HepG2 (cell line): ENCODE data around the gene SH2D3A. TPM values are rescaled to one million over a fixed set of nuclear protein-coding genes. Genes with fewer than 3 reads are reported as not detected.

Experiments
- CBX2 ChIP-seq, 2 experiments: fragments of 200-600 bp in 1 of 2; sonication (generic); formaldehyde crosslinking in 1 of 2; IDR thresholded peaks; 2 replicates each; pipeline versions ENCODE4 v1.7.0 to v1.8.1; 2018 to 2022; ENCODE audit warnings: low read depth in 2 of 2, low read length in 1 of 2, mild to moderate bottlenecking in 1 of 2, missing genetic modification reagents in 1 of 2
- HNRNPLL ChIP-seq: fragments of 200-400 bp; formaldehyde crosslinking; IDR thresholded peaks from 2 replicates; pipeline ENCODE4 v1.6.1; 2017; ENCODE audit warnings: mild to moderate bottlenecking, low read depth, low read length; ENCODE audit not compliant: poor library complexity, severe bottlenecking
- NR2C2 ChIP-seq: sonication (generic); formaldehyde crosslinking; IDR thresholded peaks from 2 replicates; pipeline ENCODE4 v1.4.0; 2020; ENCODE audit warnings: missing genetic modification reagents, mild to moderate bottlenecking, moderate library complexity, borderline replicate concordance
- PCBP1 ChIP-seq: fragments of 200-400 bp; formaldehyde crosslinking; IDR thresholded peaks from 2 replicates; pipeline ENCODE4 v1.6.1; 2017; ENCODE audit warnings: mild to moderate bottlenecking, low read depth, low read length, borderline replicate concordance
- RFX5 ChIP-seq: IDR thresholded peaks from 2 replicates; pipeline ENCODE4 v1.6.1; 2011; ENCODE audit warnings: low read depth, low read length, improper control_type of control experiment
- SUZ12 ChIP-seq: fragments of 150-350 bp; IDR thresholded peaks from 2 replicates; pipeline ENCODE4 v1.6.1; 2014; ENCODE audit warnings: low read depth, low read length
- TAF15 ChIP-seq: fragments of 200-400 bp; formaldehyde crosslinking; IDR thresholded peaks from one replicate; pipeline ENCODE4 v1.6.1; 2018; ENCODE audit warnings: mild to moderate bottlenecking, low read depth, low read length; ENCODE audit not compliant: poor library complexity, severe bottlenecking
- TOPORS ChIP-seq: sonication (generic); formaldehyde crosslinking; IDR thresholded peaks from 2 replicates; pipeline ENCODE4 v1.8.0; 2023; ENCODE audit warnings: mild to moderate bottlenecking, missing genetic modification reagents
- ZBTB38 ChIP-seq: sonication (generic); formaldehyde crosslinking; IDR thresholded peaks from 2 replicates; pipeline ENCODE4 v1.5.1; 2020; ENCODE audit warnings: mild to moderate bottlenecking, missing genetic modification reagents
- ZNF260 ChIP-seq: sonication (generic); formaldehyde crosslinking; IDR thresholded peaks from 2 replicates; pipeline ENCODE4 v1.4.0; 2020; ENCODE audit warnings: missing genetic modification reagents, low read depth, mild to moderate bottlenecking, borderline replicate concordance
- ZNF546 ChIP-seq: sonication (generic); formaldehyde crosslinking; conservative IDR thresholded peaks from 2 replicates; pipeline ENCODE4 v1.8.1; 2023; ENCODE audit warnings: mild to moderate bottlenecking, missing genetic modification reagents
- ZNF616 ChIP-seq: sonication (generic); formaldehyde crosslinking; IDR thresholded peaks from 2 replicates; pipeline ENCODE4 v1.5.0; 2020; ENCODE audit warnings: low read depth, mild to moderate bottlenecking, missing genetic modification reagents
- ZNF879 ChIP-seq: sonication (generic); formaldehyde crosslinking; IDR thresholded peaks from 2 replicates; pipeline ENCODE4 v1.8.1; 2023; ENCODE audit warnings: missing genetic modification reagents
- polyA plus RNA-seq, 8 experiments: library from polyadenylated mRNA; depleted of rRNA in 3 of 8; stranded (reverse) in 7 of 8; unstranded in 1 of 8; fragments of >200 nt; fragmentation: Illumina TruSeq in 4 of 8; extraction: Trizol in 4 of 8; gene quantifications; 2 replicates each; pipeline versions ENCODE4 v1.2.1 to v1.2.3, GENCODE V29; 2011 to 2016; ENCODE audit warnings: low read depth in 4 of 8, missing spikeins in 1 of 8, mixed read lengths in 1 of 8; ENCODE audit not compliant: insufficient read depth in 1 of 8
- total RNA-seq, 5 experiments: library from RNA; depleted of rRNA; stranded (reverse); fragments of >200 nt; fragmentation: Illumina TruSeq; extraction: Trizol; gene quantifications; 2 replicates each; pipeline ENCODE4 v1.2.3, GENCODE V29; 2016; ENCODE audit warnings: low read depth in 1 of 5
- TF ChIP-seq, protein P1 (sequence below): sonication (generic); formaldehyde crosslinking; IDR thresholded peaks from 2 replicates; pipeline ENCODE4 v1.5.0; 2020; ENCODE audit warnings: missing genetic modification reagents
- TF ChIP-seq, protein P2 (sequence below): IDR thresholded peaks from 2 replicates; pipeline ENCODE4 v1.6.1; 2016; ENCODE audit warnings: mild to moderate bottlenecking, missing biosample characterization, missing genetic modification reagents
- TF ChIP-seq, protein P3 (sequence below): sonication (generic); formaldehyde crosslinking; IDR thresholded peaks from 2 replicates; pipeline ENCODE4 v1.5.0; 2020; ENCODE audit warnings: mild to moderate bottlenecking, missing genetic modification reagents, borderline replicate concordance
- TF ChIP-seq, protein P4 (sequence below): sonication (generic); formaldehyde crosslinking; IDR thresholded peaks from 2 replicates; pipeline ENCODE4 v1.5.1; 2020; ENCODE audit warnings: missing genetic modification reagents, mild to moderate bottlenecking, borderline replicate concordance
- TF ChIP-seq, protein P5 (sequence below): sonication (generic); formaldehyde crosslinking; IDR thresholded peaks from 2 replicates; pipeline ENCODE4 v1.4.0; 2020; ENCODE audit warnings: missing genetic modification reagents, borderline replicate concordance
- TF ChIP-seq, protein P6 (sequence below): sonication (generic); formaldehyde crosslinking; IDR thresholded peaks from 2 replicates; pipeline ENCODE4 v1.5.0; 2020; ENCODE audit warnings: missing genetic modification reagents, mild to moderate bottlenecking, borderline replicate concordance

The SH2D3A gene
- total and polyA plus RNA-seq, 2 of the 13 experiments (the other 11 are each of a cell fraction or from before 2014, with no cell fraction given): 1.0 to 2.2 TPM

DNA sequence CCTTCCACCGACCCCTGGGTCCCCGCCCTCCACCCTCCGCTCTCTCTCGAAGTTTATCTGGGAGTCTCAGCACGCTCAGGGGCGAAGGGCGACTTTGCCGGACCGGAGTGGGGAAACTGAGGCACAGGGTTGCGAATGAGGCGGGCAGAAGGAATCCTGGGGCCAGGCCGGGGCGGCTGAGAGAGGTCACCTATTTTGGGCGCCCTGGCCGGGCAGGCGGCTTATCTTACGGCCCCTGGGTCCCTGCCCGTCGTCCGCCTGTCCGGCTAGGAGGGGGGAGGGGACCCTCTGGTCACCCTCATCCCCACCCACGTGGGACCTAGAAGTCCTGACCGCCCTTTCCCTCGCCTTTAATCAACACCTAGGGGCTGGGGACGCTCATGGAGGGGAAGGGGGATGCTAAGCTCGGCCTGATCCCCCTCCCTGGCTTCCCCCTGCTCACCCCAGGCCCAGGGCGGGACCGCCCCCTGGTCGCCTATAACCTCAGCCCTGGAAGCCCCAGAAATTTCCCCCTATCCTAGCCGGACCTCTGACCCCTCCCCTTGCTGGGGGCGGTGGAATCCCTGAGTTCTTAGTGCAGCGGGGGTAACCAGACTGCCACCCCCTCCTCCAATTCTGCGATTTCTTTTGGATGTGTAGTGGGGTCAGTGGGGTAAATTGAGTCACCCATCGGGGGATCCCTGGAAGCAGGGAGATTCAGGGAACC lies 27.2 kb downstream of the SH2D3A start (continued):
- no peak for TF ChIP-seq CBX2 (IDR thresholded peaks at IDR 0.05; ENCODE audit: low read depth, low read length)
- TF ChIP-seq CBX2 (CRISPR knock-in tag; IDR thresholded peaks at IDR 0.05; ENCODE audit: low read depth): no peak
- TF ChIP-seq SUZ12: no peak
- TF ChIP-seq, protein P1, sequence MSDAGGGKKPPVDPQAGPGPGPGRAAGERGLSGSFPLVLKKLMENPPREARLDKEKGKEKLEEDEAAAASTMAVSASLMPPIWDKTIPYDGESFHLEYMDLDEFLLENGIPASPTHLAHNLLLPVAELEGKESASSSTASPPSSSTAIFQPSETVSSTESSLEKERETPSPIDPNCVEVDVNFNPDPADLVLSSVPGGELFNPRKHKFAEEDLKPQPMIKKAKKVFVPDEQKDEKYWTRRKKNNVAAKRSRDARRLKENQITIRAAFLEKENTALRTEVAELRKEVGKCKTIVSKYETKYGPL (CRISPR knock-in tag): no peak
- TF ChIP-seq, protein P2, sequence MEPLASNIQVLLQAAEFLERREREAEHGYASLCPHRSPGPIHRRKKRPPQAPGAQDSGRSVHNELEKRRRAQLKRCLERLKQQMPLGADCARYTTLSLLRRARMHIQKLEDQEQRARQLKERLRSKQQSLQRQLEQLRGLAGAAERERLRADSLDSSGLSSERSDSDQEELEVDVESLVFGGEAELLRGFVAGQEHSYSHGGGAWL (CRISPR knock-in tag): peak; percentile 38; the same call in 1 of the 2 replicates
- TF ChIP-seq, protein P3, sequence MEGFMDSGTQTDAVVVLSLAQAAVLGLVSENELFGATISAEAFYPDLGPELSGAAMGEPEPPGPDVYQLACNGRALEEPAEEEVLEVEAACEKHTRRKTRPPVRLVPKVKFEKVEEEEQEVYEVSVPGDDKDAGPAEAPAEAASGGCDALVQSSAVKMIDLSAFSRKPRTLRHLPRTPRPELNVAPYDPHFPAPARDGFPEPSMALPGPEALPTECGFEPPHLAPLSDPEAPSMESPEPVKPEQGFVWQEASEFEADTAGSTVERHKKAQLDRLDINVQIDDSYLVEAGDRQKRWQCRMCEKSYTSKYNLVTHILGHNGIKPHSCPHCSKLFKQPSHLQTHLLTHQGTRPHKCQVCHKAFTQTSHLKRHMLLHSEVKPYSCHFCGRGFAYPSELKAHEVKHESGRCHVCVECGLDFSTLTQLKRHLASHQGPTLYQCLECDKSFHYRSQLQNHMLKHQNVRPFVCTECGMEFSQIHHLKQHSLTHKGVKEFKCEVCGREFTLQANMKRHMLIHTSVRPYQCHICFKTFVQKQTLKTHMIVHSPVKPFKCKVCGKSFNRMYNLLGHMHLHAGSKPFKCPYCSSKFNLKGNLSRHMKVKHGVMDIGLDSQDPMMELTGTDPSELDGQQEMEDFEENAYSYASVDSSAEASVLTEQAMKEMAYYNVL: no peak
- no peak for TF ChIP-seq ZBTB38 (CRISPR knock-in tag)
- TF ChIP-seq, protein P4, sequence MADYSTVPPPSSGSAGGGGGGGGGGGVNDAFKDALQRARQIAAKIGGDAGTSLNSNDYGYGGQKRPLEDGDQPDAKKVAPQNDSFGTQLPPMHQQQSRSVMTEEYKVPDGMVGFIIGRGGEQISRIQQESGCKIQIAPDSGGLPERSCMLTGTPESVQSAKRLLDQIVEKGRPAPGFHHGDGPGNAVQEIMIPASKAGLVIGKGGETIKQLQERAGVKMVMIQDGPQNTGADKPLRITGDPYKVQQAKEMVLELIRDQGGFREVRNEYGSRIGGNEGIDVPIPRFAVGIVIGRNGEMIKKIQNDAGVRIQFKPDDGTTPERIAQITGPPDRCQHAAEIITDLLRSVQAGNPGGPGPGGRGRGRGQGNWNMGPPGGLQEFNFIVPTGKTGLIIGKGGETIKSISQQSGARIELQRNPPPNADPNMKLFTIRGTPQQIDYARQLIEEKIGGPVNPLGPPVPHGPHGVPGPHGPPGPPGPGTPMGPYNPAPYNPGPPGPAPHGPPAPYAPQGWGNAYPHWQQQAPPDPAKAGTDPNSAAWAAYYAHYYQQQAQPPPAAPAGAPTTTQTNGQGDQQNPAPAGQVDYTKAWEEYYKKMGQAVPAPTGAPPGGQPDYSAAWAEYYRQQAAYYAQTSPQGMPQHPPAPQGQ (CRISPR knock-in tag): no peak
- no peak for TF ChIP-seq ZNF879 (CRISPR knock-in tag)
- no peak for TF ChIP-seq ZNF616 (CRISPR knock-in tag)
- TF ChIP-seq ZNF260 (CRISPR knock-in tag): no peak
- TF ChIP-seq PCBP1: no peak
- TF ChIP-seq TOPORS (CRISPR knock-in tag): peak; percentile 18; the same call in 1 of the 2 replicates
- peak; percentile 25 for TF ChIP-seq HNRNPLL
- TF ChIP-seq, protein P5, sequence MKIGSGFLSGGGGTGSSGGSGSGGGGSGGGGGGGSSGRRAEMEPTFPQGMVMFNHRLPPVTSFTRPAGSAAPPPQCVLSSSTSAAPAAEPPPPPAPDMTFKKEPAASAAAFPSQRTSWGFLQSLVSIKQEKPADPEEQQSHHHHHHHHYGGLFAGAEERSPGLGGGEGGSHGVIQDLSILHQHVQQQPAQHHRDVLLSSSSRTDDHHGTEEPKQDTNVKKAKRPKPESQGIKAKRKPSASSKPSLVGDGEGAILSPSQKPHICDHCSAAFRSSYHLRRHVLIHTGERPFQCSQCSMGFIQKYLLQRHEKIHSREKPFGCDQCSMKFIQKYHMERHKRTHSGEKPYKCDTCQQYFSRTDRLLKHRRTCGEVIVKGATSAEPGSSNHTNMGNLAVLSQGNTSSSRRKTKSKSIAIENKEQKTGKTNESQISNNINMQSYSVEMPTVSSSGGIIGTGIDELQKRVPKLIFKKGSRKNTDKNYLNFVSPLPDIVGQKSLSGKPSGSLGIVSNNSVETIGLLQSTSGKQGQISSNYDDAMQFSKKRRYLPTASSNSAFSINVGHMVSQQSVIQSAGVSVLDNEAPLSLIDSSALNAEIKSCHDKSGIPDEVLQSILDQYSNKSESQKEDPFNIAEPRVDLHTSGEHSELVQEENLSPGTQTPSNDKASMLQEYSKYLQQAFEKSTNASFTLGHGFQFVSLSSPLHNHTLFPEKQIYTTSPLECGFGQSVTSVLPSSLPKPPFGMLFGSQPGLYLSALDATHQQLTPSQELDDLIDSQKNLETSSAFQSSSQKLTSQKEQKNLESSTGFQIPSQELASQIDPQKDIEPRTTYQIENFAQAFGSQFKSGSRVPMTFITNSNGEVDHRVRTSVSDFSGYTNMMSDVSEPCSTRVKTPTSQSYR: 0 out of 2 replicates have a peak, but pooled peaks have one; percentile 28
- TF ChIP-seq ZNF546 (CRISPR knock-in tag): no peak
- TF ChIP-seq, protein P6, sequence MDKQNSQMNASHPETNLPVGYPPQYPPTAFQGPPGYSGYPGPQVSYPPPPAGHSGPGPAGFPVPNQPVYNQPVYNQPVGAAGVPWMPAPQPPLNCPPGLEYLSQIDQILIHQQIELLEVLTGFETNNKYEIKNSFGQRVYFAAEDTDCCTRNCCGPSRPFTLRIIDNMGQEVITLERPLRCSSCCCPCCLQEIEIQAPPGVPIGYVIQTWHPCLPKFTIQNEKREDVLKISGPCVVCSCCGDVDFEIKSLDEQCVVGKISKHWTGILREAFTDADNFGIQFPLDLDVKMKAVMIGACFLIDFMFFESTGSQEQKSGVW (CRISPR knock-in tag): no peak
- no peak for TF ChIP-seq TAF15
- no peak for TF ChIP-seq RFX5
- TF ChIP-seq NR2C2: 0 out of 2 replicates have a peak, but pooled peaks have one; percentile 21
